C4-2B (cell line): Measurements from ENCODE around the gene GRID1.

Experiments
- ZFX ChIP-seq: fragments of 450-650 bp; IDR thresholded peaks from 2 replicates; pipeline ENCODE4 v1.6.1; 2017
- TF ChIP-seq, protein P1 (sequence below): fragments of 450-650 bp; conservative IDR thresholded peaks from 2 replicates; pipeline ENCODE4 v1.5.1; 2017; ENCODE audit warnings: mild to moderate bottlenecking

DNA sequence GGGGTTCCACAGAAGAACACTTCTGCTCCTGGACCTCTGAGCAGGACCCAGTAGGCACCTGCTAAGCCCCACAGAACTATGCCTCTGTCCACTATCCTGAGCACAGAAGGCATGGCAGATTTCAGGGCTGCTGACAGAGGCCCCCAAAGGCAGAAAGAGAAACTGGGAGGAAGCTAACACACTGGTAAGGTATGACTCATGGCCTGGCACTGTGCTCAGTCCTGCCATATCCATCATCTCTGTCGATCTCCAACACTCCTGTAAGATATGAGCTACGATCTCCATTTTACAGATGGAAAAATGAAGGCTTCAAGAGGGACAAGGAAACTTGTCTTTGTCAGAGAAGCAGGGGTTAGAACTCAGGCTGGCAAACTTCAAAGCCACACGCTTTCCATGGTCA lies 62.2 kb downstream of the GRID1 start:
- TF ChIP-seq, protein P1, sequence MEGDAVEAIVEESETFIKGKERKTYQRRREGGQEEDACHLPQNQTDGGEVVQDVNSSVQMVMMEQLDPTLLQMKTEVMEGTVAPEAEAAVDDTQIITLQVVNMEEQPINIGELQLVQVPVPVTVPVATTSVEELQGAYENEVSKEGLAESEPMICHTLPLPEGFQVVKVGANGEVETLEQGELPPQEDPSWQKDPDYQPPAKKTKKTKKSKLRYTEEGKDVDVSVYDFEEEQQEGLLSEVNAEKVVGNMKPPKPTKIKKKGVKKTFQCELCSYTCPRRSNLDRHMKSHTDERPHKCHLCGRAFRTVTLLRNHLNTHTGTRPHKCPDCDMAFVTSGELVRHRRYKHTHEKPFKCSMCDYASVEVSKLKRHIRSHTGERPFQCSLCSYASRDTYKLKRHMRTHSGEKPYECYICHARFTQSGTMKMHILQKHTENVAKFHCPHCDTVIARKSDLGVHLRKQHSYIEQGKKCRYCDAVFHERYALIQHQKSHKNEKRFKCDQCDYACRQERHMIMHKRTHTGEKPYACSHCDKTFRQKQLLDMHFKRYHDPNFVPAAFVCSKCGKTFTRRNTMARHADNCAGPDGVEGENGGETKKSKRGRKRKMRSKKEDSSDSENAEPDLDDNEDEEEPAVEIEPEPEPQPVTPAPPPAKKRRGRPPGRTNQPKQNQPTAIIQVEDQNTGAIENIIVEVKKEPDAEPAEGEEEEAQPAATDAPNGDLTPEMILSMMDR: no peak
- no peak for TF ChIP-seq ZFX
